ENCODE results near the gene GAS6. TPM values are rescaled to one million over a fixed set of nuclear protein-coding genes. Genes with fewer than 3 reads are reported as not detected.

GAS6 gene
- total RNA-seq, 1 donor from 2014 or later: 71.5 TPM

DNA sequence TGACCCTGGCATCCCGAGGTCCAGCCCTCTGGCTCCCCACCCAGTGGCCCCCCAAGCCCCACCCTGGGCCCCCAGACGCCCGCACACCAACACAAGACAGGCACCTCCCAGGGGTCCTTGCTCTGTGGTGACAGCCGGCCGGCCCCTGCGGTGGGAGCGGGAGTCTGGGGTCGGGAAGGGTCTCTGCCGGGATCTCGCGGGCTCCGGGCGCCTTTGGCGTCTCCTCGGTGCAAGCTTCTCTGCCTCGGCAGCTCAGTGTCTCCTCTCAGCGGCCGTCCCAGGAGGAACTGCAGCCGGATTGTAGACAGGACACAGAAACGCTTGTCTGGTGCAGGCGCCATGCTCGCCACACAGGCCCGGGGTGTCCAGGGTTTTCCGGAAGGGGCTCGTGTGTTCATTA is 61.1 kb downstream of the GAS6 start:
- TF ChIP-seq, protein P1, sequence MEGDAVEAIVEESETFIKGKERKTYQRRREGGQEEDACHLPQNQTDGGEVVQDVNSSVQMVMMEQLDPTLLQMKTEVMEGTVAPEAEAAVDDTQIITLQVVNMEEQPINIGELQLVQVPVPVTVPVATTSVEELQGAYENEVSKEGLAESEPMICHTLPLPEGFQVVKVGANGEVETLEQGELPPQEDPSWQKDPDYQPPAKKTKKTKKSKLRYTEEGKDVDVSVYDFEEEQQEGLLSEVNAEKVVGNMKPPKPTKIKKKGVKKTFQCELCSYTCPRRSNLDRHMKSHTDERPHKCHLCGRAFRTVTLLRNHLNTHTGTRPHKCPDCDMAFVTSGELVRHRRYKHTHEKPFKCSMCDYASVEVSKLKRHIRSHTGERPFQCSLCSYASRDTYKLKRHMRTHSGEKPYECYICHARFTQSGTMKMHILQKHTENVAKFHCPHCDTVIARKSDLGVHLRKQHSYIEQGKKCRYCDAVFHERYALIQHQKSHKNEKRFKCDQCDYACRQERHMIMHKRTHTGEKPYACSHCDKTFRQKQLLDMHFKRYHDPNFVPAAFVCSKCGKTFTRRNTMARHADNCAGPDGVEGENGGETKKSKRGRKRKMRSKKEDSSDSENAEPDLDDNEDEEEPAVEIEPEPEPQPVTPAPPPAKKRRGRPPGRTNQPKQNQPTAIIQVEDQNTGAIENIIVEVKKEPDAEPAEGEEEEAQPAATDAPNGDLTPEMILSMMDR (IDR thresholded peaks at IDR 0.05; ENCODE audit: unreplicated experiment): no peak
- H3K36me3 Mint-ChIP-seq: no peaks in the 10 kb centered on the region
- no peaks in the 10 kb centered on the region for H3K27me3 Mint-ChIP-seq (ENCODE audit: low read depth)
- H3K4me3 Mint-ChIP-seq: no peak overlapping the region
- H3K9me3 Mint-ChIP-seq: no peaks in the 10 kb centered on the region
- H3K27ac Mint-ChIP-seq: no peak overlapping the region
- DNase-seq (ENCODE audit: low spot score in 2 of 2, unreplicated experiment in 2 of 2): no peak
- peaks cover 5% of the 10 kb centered on the region for H3K4me1 Mint-ChIP-seq

DNA sequence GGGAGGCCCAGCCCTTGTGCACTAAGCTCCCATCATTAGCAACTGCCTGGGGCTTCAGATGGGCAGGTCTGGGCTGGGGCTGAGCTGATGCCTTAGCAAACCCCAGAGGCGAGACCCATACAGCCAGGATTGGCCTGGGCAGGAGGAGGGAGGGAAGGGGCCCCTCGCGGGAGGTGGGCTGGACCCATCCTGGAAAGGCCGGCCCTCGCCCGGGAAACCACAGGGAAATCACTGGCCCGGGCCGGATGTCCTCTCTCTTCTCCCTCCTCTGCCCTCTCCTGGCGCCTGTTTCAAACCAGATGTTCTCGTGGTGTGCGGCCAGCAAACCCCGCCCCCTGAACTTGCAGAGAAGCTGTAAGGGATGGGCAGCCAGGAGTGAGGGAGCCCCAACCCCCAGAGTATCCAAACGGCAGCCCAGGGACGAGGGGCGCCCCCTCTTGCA is 61.8 kb downstream of the GAS6 start:
- H3K9me3 Mint-ChIP-seq: no peaks in the 10 kb centered on the region
- no peak overlapping the region for H3K4me3 Mint-ChIP-seq
- TF ChIP-seq, protein P1 (IDR thresholded peaks at IDR 0.05; ENCODE audit: unreplicated experiment): no peak
- H3K27me3 Mint-ChIP-seq (ENCODE audit: low read depth): no peaks in the 10 kb centered on the region
- peaks cover 5% of the 10 kb centered on the region for H3K4me1 Mint-ChIP-seq
- H3K36me3 Mint-ChIP-seq: no peaks in the 10 kb centered on the region
- no peak for DNase-seq (ENCODE audit: low spot score in 2 of 2, unreplicated experiment in 2 of 2)
- H3K27ac Mint-ChIP-seq: no peak overlapping the region

DNA sequence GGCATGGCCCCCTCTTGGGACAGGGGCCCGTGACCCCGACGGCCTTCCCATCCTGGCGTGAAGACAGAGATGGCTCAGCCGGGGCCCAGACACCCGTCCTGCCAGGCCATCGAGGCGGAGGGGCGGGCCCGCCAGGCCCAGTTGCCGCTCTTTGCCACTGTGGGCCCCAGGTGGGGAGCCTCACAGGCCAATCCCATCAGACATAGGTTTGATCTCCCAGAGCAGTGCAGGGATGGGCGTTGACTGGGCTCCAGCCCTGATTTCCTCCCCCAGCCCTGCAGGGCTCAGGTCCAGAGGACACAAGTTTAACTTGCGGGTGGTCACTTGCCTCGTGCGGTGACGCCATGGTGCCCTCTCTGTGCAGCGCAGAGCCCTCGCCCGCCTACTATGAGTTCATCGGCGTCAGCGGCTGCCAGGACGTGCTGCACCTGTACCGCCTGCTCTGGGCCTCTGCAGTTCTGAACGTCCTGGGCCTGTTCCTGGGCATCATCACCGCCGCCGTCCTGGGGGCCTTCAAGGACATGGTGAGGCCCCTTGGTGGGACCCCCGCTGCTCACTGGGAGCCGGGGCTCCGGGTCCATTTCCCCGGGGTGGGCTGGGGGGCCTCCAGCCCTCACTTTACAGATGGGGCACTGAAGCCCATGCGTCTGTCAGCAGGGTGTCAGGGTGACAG is 62.5 kb downstream of the GAS6 start:
- no peaks in the 10 kb centered on the region for H3K9me3 Mint-ChIP-seq
- no peaks in the 10 kb centered on the region for H3K36me3 Mint-ChIP-seq
- no peak for DNase-seq (ENCODE audit: low spot score in 2 of 2, unreplicated experiment in 2 of 2)
- H3K4me1 Mint-ChIP-seq: peaks cover 5% of the 10 kb centered on the region
- no peaks in the 10 kb centered on the region for H3K27me3 Mint-ChIP-seq (ENCODE audit: low read depth)
- H3K27ac Mint-ChIP-seq: no peak overlapping the region
- no peak overlapping the region for H3K4me3 Mint-ChIP-seq
- TF ChIP-seq, protein P1 (IDR thresholded peaks at IDR 0.05; ENCODE audit: unreplicated experiment): no peak

DNA sequence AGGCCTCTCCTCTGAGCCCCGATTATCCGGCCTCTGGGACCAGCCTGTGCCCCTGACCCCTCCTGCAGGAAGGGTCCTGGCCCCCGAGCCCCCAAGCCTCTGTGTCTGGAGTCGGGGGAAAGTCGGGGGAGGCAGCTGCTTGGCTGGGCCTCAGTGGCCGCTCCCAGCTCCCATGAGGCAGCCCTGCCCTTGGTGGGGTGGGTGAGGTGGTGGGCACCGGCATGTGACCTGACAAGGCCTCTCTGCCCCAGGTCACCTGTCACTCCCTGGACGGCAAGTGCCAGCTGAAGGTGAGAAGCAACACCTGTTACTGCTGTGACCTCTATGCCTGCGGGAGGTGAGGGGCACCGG is 63.3 kb downstream of the GAS6 start:
- TF ChIP-seq, protein P1 (IDR thresholded peaks at IDR 0.05; ENCODE audit: unreplicated experiment): no peak
- peaks cover 5% of the 10 kb centered on the region for H3K4me1 Mint-ChIP-seq
- H3K36me3 Mint-ChIP-seq: no peaks in the 10 kb centered on the region
- no peak overlapping the region for H3K4me3 Mint-ChIP-seq
- no peak for DNase-seq (ENCODE audit: low spot score in 2 of 2, unreplicated experiment in 2 of 2)
- H3K9me3 Mint-ChIP-seq: no peaks in the 10 kb centered on the region
- H3K27me3 Mint-ChIP-seq (ENCODE audit: low read depth): no peaks in the 10 kb centered on the region
- no peak overlapping the region for H3K27ac Mint-ChIP-seq

DNA sequence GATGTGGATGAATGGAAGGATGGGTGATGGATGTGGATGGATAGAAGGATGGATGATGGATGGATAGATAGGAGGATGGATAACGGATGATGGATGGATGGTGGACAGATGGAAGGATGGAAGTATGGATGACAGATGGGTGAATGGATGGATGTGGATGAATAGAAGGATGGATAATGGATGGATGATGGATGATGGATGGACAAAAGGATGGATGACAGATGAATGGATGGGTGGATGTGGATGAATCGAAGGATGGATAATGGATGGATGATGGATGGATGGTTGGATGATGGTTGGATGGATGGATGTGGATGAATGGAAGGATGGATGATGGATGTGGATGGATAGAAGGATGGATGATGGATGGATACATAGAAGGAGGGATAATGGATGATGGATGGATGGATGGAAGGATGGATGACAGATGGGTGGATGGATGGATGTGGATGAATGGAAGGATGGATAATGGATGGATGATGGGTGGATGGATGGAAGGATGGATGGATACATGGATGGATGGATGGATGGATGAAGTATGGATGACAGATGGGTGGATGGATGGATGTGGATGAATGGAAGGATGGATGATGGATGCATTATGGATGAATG is 65.6 kb downstream of the GAS6 start:
- Mint-ChIP-seq H3K36me3 (no peaks in the 10 kb centered on the region), H3K4me1 (peaks cover 5% of the 10 kb centered on the region), H3K9me3 (no peaks in the 10 kb centered on the region), H3K27ac (no peak overlapping the region), H3K4me3 (no peak overlapping the region), H3K27me3 (ENCODE audit: low read depth) (peaks cover 2% of the 10 kb centered on the region)
- DNase-seq (ENCODE audit: low spot score in 2 of 2, unreplicated experiment in 2 of 2): no peak
- TF ChIP-seq, protein P1 (IDR thresholded peaks at IDR 0.05; ENCODE audit: unreplicated experiment): no peak
